ENCODE results near the gene ITGA7.
"Not testable (repeated sequence)": the region's sequence is repeated elsewhere in the genome, so short reads cannot be mapped to it uniquely, and the experiment has no call there.

ITGA7 gene

DNA sequence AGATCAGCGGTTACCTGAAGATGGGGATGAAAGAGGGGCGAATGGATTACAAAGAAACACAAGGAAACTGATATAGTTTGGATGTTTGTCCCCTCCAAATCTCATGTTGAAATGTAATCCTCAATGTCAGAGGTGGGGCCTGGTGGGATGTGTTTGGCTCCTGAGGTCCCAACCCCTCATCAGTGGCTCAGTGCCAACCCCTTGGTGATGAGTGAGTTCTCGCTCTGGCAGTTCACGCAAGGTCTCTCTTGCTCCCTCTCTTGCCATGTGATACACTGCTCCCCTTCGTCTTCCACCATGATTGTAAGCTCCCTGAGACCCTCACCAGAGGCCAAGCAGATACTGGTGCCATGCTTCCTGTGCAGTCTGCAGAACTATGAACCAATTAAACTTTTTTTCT lies 28.0 kb downstream of the ITGA7 start:
- DNase-seq: no peak

DNA sequence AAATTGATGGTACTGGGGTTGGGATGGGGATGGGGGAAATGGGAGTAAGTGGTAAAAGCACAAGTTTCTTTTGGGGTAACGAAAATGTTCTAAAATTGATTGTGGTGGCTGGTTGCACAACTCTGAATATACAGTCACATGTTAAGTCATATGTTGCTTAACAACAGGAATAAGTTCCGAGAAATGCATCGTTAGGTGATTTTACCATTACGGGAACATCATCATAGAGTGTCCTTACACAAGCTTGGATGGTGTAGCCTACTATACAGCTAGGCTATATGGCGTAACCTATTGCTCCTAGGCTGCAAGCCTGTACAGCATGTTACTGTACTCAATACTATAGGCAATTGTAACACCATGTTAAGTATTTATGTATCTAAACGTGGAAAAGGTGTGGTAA lies 31.0 kb downstream of the ITGA7 start:
- no peak for DNase-seq

DNA sequence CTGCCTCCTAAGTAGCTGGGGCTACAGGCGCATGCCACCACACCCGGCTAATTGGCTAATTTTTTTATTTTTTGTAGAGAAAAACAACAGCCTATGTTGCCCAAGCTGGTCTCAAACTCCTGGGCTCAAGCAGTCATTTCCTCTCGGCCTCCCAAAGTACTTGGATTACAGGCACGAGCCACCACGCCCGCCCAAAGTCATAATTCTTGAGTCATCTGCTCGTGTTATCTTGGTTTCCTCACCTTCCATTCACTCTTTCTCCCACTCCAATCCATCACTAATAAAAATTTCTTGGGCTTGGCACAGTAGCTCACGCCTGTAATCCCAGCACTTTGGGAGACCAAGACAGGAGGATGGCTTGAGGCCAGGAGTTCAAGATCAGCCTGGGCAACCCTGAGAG lies 32.0 kb downstream of the ITGA7 start:
- DNase-seq: no peak

DNA sequence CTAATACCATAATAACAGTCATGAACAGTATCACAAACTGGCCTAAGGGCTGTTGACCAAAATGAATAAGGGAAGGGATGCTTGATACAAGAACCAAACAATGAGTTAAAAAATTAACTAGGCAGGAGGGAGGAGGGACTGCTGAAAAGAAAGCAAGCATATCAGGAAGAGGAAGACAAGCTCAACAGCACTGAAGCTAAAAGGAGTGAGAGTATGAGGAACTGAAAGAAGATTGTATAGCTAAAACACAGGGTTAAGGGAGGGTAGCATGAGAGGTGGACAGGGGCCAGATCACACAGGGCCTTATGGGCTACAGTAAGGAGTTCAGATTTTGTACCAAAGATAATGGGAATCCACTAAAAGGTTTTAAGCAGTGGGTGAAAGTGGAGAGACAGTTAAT lies 34.1 kb downstream of the ITGA7 start:
- DNase-seq: no peak

DNA sequence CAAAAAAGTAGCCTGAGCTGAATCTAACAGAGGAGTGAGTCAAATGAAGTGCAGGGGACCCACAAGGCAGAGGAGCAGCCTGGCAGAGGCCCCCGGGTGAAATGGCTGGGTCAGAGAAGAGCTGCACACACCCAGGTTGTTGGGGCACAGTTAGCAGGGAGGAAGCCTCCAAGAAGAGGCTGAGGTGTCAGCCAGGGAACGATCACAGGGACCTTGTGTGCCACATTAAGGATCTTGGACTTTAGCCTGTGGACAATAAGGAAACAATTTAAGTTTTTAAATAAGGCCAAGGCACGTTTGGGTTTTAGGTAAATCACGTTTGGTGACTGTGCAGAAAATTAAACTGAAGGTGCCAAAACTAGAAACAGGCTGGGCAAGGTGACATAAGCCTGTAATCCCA lies 36.0 kb downstream of the ITGA7 start:
- DNase-seq: no peak

DNA sequence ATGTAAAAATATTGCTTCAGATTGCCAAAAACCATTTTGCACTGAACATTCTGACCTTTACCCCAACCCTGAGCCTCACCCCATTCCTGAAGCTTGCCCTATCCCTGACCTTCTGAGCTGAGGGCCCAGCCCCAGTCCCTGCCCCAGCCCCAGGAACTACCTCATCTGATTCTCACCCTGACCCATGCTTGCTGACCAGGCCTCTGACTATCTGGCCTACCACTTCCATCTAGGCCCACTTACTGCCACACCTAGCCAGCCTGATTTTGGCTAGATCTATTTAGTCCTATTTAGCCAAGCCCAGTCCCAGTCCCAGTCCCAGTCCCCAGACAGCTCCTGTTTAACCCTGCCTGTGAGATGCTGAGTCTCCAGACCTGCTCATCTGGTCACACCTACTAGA lies 37.4 kb downstream of the ITGA7 start:
- DNase-seq: no peak

DNA sequence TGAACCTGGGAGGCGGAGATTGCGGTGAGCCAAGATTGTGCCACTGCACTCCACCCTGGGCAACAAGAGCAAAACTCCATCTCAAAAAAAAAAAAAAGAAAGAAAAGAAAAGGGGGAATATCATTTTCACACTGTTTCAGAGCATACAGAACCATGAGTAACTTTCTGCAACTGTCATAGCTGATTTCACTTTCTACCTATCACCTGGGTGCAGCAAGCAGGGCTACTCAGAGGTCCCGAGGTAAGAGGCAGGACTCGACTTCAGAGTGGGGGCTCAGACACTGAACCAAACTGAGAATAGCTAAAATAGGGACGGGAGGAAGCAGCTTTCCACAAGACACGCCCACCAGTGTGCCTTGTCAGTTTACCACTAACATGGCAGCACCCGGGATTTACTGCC lies 41.2 kb downstream of the ITGA7 start:
- DNase-seq: no peak

DNA sequence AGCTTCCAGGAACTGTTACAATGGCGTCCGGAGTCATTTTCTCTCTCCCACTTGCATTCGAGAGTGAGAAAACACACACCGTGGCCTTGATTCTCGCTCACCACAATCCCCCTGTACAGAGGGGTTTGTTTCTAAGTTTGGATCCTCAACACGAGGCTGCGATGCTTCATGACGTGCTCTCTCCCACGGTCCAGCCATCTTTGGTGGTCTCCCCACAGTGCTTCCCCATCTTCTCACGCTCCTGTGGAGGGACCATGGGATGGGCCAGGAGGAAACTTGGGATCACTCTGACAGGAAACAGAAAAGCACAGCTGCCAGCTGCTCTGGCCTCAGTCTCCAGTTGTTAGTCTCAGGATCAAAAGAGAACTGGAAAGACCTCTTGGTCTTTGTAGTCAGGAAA lies 42.9 kb downstream of the ITGA7 start:
- no peak for DNase-seq

DNA sequence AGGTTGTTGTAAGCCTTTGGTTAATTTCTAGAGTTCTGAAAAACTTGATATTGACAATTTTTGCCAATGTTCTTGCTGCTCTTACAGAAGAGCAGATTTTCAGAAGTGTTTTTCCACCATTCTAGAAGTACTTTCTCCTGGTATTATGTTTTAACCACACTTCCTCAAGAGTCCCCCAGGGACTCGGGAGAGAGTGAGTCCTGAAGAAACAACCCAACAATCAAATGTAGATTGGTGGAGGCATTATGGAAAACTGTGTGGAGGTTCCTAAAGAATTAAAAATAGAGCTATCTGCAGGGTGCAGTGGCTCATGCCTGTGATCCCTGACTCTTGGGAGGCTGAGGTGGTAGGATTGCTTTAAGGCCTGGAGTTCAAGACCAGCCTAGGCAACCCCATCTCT lies 44.3 kb downstream of the ITGA7 start:
- no peak for DNase-seq

DNA sequence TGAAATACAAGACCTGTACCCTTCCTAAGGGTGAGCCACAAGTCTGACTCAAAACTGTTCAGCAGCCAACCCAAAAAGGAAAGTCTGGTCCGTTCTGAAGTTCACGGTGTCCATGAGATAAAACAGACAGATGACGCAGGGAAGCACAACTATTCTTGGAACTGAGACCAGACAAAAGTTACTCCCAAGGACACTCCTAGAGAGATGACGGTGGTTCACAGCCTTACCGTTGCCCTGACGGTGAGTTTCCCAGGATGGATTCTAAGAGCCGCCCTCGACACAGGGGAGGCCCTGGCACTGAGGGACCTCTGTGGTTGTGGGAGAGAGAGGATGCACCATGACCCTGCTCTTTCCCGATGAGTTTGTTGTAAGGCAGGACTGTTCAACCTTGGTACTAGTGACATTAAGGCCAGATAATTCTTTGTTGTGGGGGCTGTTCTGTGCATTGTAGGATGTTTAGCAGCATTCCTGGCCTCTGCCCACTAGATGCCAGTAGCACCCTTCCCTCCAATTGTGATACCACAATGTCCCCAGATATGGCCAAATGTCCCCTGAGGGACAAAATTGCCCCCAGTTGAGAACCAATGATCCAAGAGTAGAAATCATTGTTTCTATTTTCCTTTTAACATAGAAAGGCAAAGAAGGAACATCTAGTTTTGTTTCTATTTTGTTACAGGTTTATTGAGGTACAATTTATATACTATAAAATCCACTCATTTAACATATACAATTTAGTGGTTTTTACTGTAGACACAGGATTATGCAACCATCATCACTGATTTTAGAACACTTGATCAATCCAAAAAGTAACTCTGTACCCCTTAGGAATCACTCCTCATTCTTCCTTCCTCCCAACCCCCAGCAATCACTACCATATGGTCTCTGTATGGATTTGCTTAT lies 48.0 kb downstream of the ITGA7 start:
- DNase-seq: peak; percentile 14

DNA sequence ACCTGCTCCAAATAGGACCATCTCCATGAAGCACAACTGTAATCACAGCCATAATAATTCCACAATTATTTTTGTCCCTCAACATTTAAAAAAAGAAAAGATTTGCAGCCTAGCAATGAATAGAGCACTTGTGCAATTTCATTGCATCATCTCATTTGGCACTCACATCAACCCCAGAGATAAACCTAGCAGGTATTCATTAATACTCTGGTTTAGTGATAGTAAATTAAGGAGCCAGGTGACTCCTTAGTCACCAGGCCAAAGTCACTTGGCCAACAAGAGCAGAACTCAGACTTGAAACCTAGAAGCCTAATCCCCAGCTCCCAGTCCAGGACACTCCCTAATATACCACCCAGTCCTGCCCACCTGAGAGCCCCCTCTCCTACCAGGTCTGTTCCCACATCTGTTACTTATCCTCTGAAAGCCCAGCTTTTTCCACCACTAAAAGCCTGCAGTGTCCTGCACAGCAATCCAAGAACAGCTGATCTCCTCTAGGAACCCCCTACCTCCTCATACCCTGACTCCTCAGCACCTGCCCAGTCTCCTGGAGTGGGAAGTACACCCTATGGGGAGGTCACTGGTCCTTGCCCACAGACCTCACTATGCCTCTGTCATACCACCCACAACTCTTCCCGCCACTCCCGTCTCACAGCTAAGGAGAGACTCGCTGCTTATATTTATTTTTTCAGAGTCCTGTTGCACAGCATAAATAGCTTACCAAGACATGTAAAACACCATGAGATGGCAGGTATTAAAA lies 48.9 kb downstream of the ITGA7 start:
- no peak for DNase-seq

DNA sequence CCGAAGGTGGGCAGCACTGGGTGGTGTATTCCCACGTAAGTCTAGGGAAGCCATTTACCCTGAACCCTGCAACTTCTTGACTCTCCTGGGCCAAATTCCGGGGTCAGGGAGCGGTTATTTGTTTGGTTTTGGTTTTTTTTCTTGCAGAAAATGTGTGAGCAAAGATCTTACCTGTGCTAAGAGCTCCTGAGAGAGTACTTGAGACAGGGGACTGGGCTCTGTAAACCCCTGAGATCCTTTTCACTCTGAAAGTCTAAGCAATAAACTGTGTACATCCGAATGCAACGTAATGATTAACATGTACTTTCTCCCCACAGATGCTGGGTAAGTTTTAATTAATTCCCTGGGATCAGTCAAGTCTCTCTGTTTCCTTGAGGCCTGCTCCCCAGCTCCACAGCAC lies 49.5 kb downstream of the ITGA7 start:
- DNase-seq: no peak

DNA sequence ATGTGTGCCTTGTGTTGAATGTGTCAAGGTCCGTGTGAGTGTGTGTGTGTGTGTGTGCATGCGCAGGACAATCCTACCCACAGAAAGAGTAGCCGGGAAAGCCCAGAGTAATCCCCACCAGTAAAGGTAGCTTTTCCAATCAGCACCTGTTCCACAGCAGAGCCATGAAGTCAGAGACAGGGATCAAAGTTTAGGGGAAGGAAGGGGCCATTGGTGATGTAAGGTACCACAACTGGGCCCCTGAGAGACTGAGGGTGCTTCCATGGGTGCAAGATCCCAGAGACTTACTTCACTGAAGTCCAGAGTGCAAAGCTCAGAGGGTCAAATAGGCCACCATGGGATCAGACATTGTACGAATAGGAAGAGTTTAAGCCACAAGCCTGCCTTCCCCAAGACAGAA lies 50.5 kb downstream of the ITGA7 start:
- DNase-seq: no peak

DNA sequence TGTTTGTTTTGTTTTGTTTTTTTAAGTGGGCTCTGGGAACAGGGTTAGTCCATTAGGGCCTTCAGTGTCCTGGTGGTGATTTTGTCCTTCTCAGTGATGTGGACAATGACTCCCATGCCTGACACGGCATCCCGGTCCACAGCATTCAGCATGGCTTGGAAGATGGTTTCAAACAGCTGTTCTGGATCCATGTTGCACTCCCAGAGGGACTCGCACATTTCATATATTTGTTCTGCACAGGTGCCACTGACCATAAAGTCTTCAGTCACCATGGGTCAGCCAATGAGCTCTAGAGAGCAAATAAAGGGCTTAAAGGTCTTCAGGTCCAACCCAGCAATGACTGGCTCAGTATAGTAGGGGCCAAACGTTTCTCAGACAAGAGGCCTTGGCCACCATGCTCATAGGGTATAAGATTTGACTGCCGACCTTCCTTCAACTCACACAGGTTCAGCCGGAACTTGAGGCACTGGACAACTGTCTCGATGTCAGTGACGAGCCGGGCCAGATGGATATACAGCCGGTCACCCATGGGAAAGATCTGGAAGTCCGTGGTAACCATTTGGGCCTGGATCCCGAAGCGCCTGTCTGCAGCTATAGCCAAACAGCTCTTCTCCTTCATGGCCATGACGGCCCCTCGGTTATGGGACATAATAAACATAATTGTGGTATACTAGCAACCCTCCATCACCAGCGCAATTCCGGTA lies 53.0 kb downstream of the ITGA7 start:
- DNase-seq: no peak

DNA sequence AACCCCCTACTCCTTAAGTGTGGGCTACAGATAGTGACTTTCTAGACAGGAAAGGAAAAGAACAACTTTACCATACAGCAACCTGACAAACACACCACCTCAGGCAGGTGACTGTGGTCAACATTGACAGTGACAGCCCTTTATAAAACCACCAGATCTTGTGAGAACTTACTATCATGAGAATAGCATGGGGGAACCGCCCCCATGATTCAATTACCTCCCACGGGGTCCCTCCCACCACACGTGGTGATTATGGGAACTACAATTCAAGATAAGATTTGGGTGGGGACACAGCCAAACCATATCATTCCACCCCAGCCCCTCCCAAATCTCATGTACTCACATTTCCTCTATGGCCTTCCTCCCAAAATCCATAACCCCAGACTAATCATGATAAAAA lies 54.7 kb downstream of the ITGA7 start:
- no peak for DNase-seq

DNA sequence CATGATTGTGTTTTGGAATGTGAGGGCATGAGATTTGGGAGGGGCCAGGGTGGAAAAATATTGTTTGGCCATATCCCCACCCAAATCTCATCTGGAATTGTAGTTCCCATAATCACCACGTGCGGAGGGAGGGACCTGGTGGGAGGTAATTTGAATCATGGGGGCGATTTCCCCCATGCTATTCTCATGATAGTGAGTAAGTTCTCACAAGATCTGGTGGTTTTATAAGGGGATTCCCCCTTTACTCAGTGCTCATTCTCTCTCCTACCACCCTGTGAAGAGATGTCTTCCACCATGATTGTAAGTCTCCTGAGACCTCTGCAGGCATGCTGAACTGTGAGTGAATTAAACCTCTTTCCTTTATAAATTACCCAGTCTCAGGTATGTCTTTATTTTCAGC lies 55.4 kb downstream of the ITGA7 start:
- peak; percentile 19 for DNase-seq

DNA sequence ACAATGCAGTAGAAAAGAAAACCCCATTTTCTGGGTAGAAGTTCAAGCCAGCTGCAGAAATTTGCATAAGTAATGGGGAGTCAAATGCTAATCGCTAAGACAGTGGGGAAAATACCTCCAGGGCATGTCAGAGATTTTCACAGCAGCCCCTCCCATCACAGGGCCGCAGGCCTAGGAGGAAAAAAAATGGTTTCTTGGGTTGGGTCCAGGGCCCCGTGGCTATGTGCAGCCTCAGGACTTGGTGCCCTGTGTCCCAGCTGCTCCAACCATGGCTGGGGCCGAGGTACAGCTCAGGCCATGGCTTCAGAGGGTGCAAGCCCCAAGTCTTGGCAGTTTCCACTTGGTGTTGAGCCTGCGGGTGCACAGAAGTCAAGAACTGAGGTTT lies 56.4 kb downstream of the ITGA7 start:
- DNase-seq: no peak

DNA sequence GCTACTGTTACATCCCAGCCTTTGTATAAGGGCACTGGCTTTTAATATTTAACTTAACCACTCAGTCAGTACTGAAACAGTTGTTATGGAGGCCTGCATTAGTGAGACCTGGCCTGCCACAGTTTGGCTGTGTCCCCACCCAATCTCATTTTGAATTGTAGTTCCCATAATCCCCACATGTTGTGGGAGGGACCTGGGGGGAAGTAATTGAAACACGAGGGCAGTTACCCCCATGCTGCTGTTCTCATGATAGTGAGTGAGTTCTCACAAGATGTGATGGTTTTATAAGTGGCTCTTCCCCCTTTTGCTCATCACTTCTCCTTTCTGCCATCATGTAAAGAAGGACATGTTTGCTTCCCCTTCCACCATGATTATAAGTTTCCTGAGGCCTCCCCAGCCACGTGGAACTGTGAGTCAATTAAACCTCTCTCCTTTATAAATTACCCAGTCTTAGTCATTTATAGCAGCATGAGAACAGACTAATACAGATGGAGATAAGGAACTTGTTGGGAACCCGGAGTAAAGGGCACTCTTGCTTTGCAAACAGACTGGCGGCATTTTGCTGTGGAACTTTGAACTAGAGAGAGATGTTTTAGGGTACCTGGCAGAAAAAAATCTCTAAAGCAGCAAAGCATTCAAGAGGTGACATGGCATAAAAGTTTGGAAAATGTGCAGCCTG lies 56.9 kb downstream of the ITGA7 start:
- DNase-seq: not testable (repeated sequence)

DNA sequence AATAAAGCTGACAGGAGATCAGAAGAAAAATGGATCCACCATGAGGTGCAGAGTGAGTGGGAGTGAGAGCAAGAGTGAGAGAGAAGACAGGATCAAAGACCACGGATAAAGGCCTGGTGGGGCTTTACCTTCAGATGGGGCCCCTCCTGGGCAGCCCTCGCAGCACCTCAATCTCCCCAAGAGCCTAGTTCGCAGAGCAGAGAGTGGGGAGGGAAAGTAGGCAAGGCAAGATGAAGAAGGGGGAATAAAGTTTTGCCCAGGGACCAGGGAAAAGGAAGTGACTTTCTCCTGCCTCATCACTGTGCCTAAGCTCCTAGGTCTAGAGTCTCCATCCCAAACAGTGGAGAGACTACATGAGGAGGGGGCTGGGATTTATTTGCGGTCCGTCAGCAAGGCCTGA lies 60.7 kb downstream of the ITGA7 start:
- no peak for DNase-seq

DNA sequence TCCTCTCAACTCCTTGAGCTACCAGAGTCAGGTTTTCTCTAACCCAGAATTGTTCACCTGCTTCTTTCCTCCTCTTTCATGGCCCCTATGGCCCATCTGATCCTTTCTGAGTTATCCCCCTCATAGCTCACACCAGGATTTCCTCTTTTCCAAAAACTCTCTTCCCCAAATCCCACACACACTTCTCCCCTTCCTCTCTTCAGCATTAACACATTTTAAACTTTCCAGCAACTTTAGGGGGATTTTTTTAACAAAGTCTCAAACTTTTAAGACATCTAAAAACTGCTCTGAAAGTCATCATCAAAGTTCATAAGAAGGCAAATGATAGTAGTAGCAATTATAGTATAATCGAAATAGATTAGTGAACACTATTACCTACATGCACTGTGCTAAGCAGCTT lies 63.1 kb downstream of the ITGA7 start:
- no peak for DNase-seq

DNA sequence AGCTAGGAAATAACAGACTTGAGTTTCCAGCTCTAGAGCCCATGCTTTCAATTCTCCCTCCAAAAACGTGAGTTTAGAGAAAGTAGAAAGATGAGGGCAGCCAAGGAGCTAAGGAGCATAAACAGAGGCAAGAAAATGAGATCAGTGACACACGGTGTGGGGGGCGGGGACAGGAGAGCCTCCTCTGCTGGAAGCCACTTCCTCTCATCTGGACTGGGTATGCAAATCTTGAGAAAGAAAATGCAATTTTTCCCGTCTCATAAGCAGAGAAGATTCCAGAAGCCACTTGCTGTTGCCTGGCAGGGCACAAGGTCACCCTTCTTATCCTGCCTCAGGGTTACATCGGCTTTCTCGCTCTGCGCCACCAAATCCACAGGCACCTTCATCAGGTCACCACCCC lies 65.0 kb downstream of the ITGA7 start:
- DNase-seq: peak; percentile 17

DNA sequence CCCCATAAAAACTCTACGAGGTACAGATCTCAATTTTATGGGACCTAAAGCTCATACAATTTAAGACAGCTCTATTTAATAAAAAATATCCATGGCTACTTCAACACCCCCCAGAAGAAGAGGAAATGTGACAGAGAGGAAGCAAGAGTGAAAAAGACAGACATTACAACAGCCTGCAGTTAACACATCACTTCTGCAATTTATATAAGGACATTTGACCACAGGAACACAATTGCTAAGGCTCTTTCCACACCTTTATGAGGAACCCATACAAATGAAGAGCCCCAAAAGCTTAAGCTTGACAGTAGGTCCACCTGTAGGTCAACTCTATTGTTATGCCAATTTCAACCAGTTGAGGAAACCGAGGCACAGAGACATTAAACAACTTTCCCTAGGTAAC lies 65.4 kb downstream of the ITGA7 start:
- no peak for DNase-seq

DNA sequence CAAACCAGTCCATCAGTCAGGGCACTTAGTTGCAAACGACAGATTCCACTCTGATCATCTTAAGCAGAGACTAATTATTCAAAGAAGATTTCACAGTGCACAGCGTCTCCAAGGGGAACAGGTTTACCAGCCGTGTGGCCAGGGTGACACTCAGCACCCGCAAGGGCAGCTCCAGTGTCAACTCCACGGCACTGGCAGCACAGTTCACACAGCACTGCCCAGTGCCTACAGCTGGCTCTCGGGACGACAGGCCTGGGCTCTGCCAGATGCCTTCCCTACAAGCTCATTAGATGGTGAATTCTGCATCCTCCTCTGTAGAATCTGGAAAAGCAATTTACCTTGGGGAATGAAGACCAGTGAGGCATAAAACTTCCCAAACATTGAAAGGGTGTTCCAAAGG lies 66.1 kb downstream of the ITGA7 start:
- no peak for DNase-seq

All from CD4-positive, alpha-beta T cell treated with Interleukin-17A for 1 hour (primary cell).